ENCODE results near the gene CCDC57.
"Not testable (repeated sequence)": the region's sequence is repeated elsewhere in the genome, so short reads cannot be mapped to it uniquely, and the experiment has no call there.

CCDC57 gene, protein sequence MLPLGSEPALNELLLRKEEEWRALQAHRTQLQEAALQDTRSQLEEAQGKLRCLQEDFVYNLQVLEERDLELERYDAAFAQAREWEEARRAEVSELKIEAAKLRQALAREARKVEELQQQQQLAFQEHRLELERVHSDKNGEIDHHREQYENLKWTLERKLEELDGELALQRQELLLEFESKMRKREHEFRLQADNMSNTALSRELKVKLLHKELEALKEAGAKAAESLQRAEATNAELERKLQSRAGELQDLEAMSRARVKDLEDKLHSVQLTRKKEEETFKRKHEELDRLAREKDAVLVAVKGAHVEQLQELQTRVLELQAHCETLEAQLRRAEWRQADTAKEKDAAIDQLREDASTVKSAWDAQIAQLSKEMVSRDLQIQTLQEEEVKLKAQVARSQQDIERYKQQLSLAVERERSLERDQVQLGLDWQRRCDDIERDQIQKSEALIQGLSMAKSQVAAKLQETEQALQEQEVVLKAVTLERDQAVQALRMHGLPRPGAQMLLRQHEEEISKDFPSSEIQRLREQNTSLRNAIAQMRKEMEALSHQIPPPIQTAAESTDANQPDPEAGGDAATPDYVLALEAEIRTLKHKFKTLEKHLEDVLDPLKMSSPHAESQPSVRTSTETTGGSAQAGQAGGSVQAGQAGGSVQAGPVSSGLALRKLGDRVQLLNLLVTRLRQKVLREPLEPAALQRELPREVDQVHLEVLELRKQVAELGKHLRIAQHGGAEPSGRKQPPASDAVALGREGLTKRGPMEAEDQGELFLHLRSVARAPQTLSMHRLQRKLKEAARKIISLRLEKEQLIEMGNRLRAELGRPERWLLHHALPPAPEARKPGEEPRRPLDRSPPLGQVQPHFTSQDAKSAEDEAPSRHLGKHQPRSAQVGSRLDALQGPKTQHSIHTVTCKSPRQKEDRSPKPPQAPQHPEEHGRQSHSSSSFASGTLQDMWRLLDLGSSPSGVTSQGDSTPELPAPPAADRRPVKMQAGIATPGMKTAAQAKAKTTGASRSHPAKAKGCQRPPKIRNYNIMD

DNA sequence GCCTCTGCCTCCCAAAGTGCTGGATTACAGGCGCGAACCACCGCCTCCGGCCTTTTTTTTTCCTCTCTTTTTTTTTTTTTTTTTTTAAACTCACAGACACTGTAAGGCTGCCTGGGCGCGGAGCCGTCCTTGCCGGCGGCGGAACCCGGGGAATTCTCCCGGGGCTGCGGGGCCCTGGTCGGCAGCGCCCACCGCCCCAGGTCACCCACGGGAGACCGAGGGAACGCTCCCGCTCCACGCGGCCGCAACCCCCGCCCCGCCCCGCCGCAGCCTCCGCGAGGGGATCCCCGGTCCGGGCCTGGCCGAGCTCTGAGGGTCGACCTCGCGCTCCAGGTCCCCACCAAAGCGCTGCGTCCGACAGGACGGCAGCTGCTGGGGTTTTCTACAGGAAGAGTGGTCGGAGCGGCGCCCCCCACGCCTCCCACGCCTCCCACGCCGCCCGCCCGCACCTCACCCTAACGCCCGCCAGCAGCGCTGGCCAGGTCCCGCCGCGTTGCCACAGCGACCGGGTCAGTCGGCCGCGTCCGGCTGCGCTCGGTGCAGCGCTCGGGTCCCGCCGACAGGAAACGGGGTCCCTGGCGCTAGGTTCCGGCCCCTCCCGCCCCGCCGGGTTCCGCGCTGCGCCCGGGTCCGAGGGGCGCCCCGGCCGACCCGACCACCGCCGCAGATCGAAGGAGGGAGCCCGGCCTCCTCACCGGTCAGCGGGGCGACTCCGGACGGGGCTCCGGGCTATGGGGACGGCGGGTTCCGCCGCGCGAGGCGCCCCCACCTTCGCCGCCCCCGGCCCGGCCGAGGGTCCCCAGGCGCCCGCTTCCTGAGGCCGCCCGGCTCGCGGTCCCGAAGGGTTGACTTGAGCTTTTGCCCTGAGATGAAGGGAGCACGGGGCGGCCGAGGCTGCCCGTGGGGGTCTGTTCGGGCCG lies at the start of gene CCDC57:
TSS of gene CCDC57 (minus strand) at position 512 of the 920 bp plus-strand sequence. CDS start 10,898 bp downstream, outside the sequence.
- DNase-seq (ENCODE audit: low spot score): peak; percentile 64

- no peak for DNase-seq (ENCODE audit: low spot score)
These were observed 49.7 kb upstream of the CCDC57 start for GRCh38 chr17:82262344-82262743.

- not testable (repeated sequence) for DNase-seq (ENCODE audit: low spot score)
These were observed 47.6 kb upstream of the CCDC57 start for GRCh38 chr17:82259972-82260961.

GRCh38 chr17:82258555-82258954 lies 45.9 kb upstream of the CCDC57 start:
- DNase-seq (ENCODE audit: low spot score): no peak

DNA sequence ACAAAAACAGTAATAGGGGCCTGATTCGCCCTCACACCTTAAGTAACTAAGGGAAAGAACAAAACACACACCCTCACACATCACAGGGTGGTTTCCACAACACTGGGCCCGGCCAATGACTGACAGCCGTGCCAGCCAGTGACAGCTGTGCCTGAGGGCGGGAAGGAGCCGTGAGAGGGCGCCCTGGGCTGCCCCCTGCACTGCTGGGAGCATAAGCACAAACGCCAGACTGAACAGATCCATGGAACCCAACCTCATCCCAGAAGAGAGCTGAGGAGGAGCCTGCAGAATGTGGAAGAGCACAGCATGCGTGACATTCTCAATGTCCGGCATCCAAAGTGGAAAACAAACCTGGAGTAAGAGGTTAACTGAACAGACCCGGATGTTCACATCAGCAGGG lies 44.8 kb upstream of the CCDC57 start:
- DNase-seq (ENCODE audit: low spot score): no peak

DNA sequence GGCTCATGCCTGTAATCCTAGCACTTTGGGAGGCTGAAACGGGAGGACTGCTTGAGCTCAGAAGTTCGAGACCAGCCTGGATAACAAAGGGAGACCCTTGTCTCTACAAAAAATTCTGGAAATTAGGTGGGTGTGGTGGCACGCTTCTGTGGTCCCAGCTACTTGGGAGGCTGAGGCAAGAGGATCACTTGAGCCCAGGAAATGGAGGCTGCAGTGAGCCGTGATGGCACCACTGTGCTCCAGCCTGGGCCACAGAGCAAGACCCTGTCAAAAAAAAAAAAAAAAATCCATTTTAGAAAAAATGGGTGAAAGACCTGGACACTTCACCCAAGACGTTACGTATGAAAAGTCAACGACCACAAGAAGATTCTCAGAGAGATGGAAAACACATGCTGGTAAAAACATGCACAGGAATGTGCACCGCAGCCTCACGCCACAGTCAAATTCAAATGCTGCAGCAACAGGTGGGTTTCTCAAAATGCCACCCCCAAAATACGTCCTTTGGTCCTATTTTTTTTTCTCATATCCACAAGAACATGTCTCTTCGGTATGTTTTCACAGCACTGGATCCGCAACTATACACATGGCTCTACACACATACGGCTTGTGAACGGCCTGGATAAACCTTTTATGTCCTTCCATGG lies 43.7 kb upstream of the CCDC57 start:
- no peak for DNase-seq (ENCODE audit: low spot score)

- DNase-seq (ENCODE audit: low spot score): no peak
These were observed 42.8 kb upstream of the CCDC57 start for GRCh38 chr17:82255402-82255972.

GRCh38 chr17:82254746-82255145 lies 42.1 kb upstream of the CCDC57 start:
- DNase-seq (ENCODE audit: low spot score): not testable (repeated sequence)

GRCh38 chr17:82254096-82254495 lies 41.5 kb upstream of the CCDC57 start:
- DNase-seq (ENCODE audit: low spot score): not testable (repeated sequence)

- DNase-seq (ENCODE audit: low spot score): no peak
These were observed 40.5 kb upstream of the CCDC57 start for GRCh38 chr17:82253179-82253544.

DNA sequence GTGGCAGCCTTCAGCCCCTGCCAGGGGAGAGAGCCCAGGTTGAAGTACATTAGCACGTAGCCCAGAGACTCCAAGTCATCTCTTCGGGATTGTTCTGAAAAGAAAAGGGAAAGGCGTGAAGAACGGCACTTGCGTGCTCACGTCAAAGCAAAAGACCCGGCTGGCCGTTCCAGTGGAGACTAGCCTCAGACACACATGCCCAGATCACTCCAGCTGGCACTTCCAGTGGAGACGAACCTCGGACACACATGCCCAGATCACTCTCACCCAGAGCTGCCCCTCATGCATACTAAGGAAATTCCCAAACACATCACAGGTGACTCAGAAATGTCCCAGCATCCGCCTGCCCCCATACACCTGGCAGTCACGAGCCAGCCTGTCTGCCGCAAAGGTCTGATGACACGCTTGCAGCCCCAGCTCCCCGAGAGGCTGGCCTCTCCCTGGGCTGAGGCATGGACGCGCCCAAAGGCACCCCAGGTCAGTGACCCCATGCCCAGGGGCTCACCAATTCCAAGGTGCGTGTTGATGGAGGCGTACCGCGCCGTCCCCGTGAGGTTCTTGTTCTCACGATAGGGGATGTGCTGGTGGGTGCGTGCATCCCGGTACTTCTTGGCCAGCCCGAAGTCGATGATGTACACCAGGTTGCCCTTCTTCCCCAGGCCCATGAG lies 40.0 kb upstream of the CCDC57 start:
- DNase-seq (ENCODE audit: low spot score): no peak

DNA sequence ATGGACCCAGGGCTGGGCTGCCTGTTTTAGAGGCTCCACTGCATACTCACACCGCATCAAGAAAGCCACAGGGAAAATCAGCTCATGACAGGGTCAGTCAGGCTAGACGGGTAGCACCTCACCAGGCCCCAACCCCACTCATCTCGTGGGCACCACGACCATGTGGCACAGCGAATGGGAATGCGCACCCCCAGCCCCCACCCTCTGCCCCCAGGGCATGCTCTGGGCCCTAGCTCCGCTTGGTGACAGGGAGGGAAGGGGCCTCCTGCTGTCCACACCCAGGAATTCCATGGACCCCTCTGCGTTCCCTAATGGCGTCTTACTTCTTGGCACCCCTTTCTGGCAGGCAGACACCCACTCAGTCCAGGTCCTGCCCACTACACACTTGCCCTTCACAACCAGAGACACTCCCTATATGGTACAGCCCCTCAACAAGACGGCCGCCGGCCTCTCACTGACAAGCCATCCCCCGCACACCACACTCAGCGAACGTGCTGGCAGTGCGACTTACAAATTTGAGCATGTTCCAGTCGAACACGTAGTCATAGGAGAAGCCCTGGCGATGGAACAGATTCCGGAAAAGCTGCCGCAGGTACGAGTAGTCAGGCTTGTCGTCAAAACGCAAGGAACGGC lies 38.3 kb upstream of the CCDC57 start:
- DNase-seq (ENCODE audit: low spot score): no peak

DNA sequence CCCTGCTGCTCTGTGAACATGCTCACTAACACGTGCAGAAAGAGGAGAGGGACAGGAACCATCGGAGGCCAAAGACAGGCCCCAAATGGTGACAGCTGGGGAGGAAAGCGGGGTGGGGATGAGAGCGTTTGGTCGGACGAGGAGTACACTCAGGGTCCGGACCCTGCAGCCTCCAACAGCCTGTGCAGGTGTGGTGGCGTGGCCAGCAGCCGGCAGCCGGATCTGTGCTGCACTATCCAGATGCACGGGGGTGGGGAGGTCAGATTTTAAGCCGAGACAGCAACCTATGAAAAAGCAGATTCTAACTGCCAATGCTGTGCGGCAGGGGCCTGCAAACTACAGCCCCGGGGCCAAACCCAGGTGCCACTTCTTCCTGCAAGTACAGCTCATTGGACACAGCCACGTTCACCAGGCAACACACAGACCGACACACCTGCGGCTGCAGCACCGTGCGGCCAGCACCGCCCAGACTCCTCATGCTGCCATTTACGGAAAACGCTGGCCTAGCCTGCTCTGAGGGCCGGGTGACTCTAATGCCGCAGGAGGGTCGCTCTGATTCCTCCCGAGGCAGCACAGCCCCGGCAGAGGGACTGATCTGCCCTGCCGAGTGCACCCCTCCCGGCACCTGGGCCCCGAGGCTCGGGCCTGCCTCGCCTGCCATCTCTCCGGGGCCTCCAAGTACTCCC lies 37.4 kb upstream of the CCDC57 start:
- DNase-seq (ENCODE audit: low spot score): no peak

DNA sequence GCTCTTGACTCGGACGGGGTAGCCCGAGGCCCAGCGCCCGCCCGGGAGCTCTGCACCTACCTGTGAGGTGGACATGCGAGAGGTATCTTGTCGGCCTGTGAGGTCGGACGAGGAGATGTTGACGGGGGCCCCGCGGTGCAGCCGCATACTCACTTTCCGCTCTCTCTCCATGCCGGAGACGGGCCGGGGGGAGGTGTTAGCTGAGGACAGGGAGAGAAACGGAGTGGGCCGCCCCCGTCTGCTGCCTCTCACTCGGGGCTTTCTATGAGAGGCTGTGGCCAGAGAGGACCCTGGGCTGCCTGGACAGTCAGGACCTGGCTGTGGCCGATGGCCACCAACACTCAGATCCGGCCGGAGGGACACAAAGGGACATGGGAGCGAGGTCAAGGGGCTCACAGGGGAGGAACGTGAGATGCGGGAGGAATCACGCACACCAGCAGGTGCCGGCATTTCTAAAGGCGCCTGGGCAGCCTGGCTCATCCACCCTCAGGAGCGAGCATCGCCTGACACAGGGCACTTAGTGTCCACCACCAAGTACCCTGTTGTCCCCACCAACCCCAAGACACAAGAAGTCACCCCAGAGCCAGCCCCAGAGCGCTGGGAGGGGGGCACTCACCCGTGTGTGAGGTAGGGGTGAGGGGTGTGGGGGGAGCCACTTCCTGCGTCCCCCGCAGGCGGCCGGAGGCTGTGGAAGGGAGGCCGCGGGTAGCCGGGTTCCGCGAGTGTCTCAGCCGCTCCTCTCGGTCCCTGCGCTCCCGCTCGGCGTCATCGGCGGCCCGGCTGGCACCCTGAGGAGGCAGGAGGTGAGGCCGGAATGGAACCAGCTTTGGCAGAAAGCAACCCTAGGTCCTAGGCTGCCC lies 36.4 kb upstream of the CCDC57 start:
- DNase-seq (ENCODE audit: low spot score): no peak

DNA sequence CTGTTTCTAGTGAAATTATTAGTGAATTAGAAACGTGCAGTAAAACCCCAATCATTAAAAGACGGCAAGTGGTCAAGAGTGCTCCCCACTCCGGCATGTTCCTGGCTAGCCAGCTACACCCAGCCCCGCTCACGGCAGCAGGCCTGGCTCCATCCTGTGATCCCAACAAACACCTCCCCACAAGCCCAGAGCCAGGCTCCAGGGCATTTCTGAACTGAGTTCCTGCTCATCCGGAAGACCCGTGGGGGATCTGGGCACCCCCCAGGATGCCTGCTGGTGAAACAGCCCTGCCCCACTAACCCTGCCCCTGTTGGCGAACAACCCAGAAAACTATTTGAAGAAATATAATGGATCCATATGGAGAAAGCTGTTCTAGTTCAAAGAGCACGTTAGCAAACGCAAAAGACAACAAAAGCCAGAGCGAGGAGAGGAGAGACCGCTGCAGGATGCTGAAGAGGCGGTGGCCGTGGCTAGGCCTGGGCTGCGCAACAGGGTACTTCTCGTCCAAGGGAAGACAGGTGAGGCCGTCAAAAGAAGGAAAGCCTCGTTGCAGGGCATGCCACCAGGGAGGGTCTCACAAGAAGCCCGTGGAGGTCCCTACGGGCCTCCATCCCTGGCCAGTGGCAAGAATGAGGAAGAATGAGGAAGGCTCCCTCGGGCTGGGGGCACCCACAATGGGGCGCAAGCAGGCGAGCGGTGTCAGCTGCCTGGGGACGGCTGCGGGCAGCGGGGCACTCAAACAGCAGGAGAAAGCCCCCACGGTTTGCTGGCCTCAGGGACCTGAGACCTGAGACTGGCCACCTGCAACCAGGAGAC lies 35.4 kb upstream of the CCDC57 start:
- no peak for DNase-seq (ENCODE audit: low spot score)

DNA sequence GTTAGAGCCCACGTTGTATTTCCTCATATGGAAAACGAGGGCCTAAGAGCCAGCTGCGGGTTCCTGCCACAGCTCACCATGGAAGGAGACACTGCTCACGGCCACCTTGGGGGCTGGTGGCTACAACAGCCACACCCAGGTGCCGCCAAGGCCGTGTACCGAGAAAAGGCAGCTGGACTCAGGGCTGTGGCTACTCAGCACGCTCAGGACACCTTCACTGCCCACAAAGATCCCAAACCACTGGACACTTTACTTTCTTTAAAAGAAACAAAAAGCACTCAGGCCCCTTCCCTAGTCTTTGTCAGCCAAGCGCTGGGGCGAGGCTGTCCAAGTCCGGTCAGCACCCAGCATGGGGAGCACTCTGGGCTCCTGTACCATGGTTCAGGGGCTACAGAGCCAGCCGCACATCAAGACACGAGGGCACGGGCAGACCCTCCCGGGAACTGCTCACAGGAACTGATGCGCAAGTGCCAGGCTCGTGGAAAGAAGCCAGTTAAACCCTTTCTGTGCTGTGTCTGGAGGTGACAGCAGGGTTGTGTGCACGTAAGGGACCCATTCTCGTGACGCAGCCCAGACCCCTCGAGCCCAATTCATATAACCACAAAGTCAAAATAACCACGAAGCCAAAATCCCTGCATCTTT lies 34.7 kb upstream of the CCDC57 start:
- DNase-seq (ENCODE audit: low spot score): no peak

Data from hematopoietic multipotent progenitor cell treated with erythropoietin and hydrocortisone succinate and interleukin-3 and kit ligand, for 15 days (in vitro differentiated cells).